ENCODE measurements around the gene TRMT1. TPM values are rescaled to one million over a fixed set of nuclear protein-coding genes. Genes with fewer than 3 reads are reported as not detected.

Gene TRMT1
- total RNA-seq, 1 experiment from 2014 or later, result 106 TPM

DNA sequence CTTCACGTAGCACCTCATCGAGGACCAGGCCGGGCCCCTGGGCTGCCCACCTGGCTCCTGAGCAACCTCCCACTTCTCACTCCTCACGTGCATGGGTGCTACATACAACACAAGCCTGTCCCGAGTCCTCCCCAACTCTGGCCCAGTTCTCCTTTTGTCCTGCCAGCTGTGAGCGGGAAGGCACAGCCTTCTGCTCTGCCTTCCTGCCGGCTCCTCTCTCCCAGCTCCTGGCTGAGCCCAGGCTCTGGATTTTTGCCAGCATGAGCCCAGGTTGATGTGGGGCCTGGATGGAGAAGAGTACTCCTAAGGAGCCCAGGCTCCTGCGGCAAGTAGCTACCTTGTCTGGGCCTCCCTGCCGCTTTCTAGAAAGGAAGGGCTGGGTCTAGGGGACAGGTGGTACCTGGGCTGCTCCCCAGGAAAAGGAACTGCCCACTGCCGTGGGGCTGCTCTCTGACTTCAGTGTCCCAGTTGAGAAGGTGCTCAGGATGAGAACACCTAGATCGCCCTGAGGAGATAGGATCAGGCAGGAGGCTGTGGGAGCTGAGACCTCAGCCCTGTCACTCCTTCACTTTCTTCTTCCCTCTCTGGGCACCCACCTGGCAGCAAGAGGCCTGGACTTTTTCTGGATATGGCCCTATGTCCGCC is 37.5 kb downstream of the TRMT1 start:
- peaks cover 37% of the 10 kb centered on the region for H3K27me3 Mint-ChIP-seq (ENCODE audit: low read depth)
- TF ChIP-seq GTF2I (CRISPR knock-in tag; conservative IDR thresholded peaks at IDR 0.05), result no peak
- TF ChIP-seq, protein P1, sequence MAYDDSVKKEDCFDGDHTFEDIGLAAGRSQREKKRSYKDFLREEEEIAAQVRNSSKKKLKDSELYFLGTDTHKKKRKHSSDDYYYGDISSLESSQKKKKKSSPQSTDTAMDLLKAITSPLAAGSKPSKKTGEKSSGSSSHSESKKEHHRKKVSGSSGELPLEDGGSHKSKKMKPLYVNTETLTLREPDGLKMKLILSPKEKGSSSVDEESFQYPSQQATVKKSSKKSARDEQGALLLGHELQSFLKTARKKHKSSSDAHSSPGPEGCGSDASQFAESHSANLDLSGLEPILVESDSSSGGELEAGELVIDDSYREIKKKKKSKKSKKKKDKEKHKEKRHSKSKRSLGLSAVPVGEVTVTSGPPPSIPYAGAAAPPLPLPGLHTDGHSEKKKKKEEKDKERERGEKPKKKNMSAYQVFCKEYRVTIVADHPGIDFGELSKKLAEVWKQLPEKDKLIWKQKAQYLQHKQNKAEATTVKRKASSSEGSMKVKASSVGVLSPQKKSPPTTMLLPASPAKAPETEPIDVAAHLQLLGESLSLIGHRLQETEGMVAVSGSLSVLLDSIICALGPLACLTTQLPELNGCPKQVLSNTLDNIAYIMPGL (CRISPR knock-in tag; IDR thresholded peaks at IDR 0.05), result 0 out of 2 replicates have a peak, but pooled peaks have one; percentile 41
- CTCF ChIA-PET, result interaction anchor here (0.6 to 20.5 kb wide), 15 partner anchors 8 to 114 kb away, joined by 3 to 294 read pairs (median 7); no protein-coding TSS in a partner anchor
- H3K27ac Mint-ChIP-seq, result no peak overlapping the region
- no peak overlapping the region for H3K4me3 Mint-ChIP-seq
- POLR2A ChIA-PET, result interaction anchor here (1.6 kb wide), 1 partner anchor 114 kb away, joined by 3 read pairs; no protein-coding TSS in a partner anchor
- peaks cover 42% of the 10 kb centered on the region for H3K4me1 Mint-ChIP-seq
- DNase-seq (ENCODE audit: low spot score) (no peak), ATAC-seq (no peak)
- H3K36me3 Mint-ChIP-seq, result no peaks in the 10 kb centered on the region
- no peaks in the 10 kb centered on the region for H3K9me3 Mint-ChIP-seq

DNA sequence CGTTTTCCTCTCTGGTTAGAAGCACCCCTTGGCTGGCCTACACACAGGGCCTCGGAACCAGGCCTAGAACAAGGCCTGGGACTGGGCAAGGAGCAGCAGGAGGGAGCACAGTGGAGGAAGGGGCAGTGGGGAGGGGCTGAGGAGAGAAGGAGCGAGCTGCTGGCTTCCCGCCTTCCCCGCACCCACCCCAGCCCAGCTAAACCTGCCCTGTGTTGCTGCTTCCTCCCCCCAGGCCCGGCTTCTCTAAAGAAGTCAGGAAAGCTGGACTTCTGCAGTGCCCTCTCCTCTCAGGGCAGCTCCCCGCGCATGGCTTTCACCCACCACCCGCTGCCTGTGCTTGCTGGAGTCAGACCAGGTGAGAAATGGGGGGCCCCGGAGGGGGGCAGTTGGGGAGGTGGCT is 38.2 kb downstream of the TRMT1 start:
- TF ChIP-seq NFE2L1 (CRISPR knock-in tag; IDR thresholded peaks at IDR 0.05) (no peak), ESRRA (CRISPR knock-in tag; IDR thresholded peaks at IDR 0.05; ENCODE audit: borderline replicate concordance) (no peak), JAZF1 (CRISPR knock-in tag; IDR thresholded peaks at IDR 0.05) (no peak), FOXJ3 (CRISPR knock-in tag; IDR thresholded peaks at IDR 0.05; ENCODE audit: borderline replicate concordance) (no peak)
- TF ChIP-seq, protein P2, sequence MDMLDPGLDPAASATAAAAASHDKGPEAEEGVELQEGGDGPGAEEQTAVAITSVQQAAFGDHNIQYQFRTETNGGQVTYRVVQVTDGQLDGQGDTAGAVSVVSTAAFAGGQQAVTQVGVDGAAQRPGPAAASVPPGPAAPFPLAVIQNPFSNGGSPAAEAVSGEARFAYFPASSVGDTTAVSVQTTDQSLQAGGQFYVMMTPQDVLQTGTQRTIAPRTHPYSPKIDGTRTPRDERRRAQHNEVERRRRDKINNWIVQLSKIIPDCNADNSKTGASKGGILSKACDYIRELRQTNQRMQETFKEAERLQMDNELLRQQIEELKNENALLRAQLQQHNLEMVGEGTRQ (CRISPR knock-in tag; IDR thresholded peaks at IDR 0.05), result no peak
- TF ChIP-seq, protein P3, sequence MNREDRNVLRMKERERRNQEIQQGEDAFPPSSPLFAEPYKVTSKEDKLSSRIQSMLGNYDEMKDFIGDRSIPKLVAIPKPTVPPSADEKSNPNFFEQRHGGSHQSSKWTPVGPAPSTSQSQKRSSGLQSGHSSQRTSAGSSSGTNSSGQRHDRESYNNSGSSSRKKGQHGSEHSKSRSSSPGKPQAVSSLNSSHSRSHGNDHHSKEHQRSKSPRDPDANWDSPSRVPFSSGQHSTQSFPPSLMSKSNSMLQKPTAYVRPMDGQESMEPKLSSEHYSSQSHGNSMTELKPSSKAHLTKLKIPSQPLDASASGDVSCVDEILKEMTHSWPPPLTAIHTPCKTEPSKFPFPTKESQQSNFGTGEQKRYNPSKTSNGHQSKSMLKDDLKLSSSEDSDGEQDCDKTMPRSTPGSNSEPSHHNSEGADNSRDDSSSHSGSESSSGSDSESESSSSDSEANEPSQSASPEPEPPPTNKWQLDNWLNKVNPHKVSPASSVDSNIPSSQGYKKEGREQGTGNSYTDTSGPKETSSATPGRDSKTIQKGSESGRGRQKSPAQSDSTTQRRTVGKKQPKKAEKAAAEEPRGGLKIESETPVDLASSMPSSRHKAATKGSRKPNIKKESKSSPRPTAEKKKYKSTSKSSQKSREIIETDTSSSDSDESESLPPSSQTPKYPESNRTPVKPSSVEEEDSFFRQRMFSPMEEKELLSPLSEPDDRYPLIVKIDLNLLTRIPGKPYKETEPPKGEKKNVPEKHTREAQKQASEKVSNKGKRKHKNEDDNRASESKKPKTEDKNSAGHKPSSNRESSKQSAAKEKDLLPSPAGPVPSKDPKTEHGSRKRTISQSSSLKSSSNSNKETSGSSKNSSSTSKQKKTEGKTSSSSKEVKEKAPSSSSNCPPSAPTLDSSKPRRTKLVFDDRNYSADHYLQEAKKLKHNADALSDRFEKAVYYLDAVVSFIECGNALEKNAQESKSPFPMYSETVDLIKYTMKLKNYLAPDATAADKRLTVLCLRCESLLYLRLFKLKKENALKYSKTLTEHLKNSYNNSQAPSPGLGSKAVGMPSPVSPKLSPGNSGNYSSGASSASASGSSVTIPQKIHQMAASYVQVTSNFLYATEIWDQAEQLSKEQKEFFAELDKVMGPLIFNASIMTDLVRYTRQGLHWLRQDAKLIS (CRISPR knock-in tag; IDR thresholded peaks at IDR 0.05; ENCODE audit: borderline replicate concordance), result no peak
- TF ChIP-seq, protein P4, sequence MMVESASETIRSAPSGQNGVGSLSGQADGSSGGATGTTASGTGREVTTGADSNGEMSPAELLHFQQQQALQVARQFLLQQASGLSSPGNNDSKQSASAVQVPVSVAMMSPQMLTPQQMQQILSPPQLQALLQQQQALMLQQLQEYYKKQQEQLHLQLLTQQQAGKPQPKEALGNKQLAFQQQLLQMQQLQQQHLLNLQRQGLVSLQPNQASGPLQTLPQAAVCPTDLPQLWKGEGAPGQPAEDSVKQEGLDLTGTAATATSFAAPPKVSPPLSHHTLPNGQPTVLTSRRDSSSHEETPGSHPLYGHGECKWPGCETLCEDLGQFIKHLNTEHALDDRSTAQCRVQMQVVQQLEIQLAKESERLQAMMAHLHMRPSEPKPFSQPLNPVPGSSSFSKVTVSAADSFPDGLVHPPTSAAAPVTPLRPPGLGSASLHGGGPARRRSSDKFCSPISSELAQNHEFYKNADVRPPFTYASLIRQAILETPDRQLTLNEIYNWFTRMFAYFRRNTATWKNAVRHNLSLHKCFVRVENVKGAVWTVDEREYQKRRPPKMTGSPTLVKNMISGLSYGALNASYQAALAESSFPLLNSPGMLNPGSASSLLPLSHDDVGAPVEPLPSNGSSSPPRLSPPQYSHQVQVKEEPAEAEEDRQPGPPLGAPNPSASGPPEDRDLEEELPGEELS (CRISPR knock-in tag; IDR thresholded peaks at IDR 0.05), result no peak
- TF ChIP-seq, protein P5, sequence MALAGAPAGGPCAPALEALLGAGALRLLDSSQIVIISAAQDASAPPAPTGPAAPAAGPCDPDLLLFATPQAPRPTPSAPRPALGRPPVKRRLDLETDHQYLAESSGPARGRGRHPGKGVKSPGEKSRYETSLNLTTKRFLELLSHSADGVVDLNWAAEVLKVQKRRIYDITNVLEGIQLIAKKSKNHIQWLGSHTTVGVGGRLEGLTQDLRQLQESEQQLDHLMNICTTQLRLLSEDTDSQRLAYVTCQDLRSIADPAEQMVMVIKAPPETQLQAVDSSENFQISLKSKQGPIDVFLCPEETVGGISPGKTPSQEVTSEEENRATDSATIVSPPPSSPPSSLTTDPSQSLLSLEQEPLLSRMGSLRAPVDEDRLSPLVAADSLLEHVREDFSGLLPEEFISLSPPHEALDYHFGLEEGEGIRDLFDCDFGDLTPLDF (CRISPR knock-in tag; IDR thresholded peaks at IDR 0.05), result no peak
- TF ChIP-seq, protein P6, sequence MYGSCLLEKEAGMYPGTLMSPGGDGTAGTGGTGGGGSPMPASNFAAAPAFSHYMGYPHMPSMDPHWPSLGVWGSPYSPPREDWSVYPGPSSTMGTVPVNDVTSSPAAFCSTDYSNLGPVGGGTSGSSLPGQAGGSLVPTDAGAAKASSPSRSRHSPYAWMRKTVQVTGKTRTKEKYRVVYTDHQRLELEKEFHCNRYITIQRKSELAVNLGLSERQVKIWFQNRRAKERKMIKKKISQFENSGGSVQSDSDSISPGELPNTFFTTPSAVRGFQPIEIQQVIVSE (CRISPR knock-in tag; IDR thresholded peaks at IDR 0.05; ENCODE audit: borderline replicate concordance), result no peak
- Mint-ChIP-seq H3K27ac (no peak overlapping the region), H3K36me3 (no peaks in the 10 kb centered on the region), H3K9me3 (no peaks in the 10 kb centered on the region), H3K4me1 (peaks cover 40% of the 10 kb centered on the region), H3K4me3 (no peak overlapping the region), H3K27me3 (ENCODE audit: low read depth) (peaks cover 32% of the 10 kb centered on the region)
- POLR2A ChIA-PET, result interaction anchor here (1.6 kb wide), 1 partner anchor 113 kb away, joined by 3 read pairs; no protein-coding TSS in a partner anchor
- DNase-seq (ENCODE audit: low spot score), result no peak
- CTCF ChIA-PET, result interaction anchor here (1.1 to 20.5 kb wide), 13 partner anchors 9 to 113 kb away, joined by 3 to 294 read pairs (median 8); no protein-coding TSS in a partner anchor
- ATAC-seq, result peak; percentile 13; the same call in 1 of the 2 replicates

Measured in WTC11 (cell line).